Superior temporal gyrus (tissue), 1 donor: ENCODE data around the gene GMNN.
"Not testable (repeated sequence)": the region's sequence is repeated elsewhere in the genome, so short reads cannot be mapped to it uniquely, and the experiment has no call there.

Experiments
- DNase-seq: peaks from one replicate; pipeline ENCODE4 v3.0.0-alpha.2; 2016; ENCODE audit errors: extremely low spot score

GMNN gene

GRCh38 chr6:24761851-24762250, 12.9 kb upstream of the GMNN start:
- DNase-seq, result no peak

DNA sequence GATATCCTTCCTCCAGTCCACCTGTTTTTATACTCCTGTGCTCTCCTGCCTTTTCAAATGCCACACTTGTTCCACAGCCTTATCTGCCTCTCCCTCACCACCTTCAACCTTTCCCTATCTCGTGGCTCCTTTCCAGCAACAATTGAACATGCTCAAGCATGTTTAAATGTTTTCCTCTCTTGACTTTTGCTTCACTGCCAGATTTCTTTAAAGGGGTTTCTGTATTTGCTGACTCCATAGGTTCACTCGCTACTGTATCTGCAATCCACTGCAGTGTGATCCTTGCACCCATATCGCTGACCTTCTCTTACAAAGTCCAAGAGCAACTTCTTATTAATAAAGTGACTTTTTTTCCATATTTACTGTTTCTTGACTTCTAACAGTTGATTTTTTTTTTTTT, 11.2 kb upstream of the GMNN start:
- no peak for DNase-seq

DNA sequence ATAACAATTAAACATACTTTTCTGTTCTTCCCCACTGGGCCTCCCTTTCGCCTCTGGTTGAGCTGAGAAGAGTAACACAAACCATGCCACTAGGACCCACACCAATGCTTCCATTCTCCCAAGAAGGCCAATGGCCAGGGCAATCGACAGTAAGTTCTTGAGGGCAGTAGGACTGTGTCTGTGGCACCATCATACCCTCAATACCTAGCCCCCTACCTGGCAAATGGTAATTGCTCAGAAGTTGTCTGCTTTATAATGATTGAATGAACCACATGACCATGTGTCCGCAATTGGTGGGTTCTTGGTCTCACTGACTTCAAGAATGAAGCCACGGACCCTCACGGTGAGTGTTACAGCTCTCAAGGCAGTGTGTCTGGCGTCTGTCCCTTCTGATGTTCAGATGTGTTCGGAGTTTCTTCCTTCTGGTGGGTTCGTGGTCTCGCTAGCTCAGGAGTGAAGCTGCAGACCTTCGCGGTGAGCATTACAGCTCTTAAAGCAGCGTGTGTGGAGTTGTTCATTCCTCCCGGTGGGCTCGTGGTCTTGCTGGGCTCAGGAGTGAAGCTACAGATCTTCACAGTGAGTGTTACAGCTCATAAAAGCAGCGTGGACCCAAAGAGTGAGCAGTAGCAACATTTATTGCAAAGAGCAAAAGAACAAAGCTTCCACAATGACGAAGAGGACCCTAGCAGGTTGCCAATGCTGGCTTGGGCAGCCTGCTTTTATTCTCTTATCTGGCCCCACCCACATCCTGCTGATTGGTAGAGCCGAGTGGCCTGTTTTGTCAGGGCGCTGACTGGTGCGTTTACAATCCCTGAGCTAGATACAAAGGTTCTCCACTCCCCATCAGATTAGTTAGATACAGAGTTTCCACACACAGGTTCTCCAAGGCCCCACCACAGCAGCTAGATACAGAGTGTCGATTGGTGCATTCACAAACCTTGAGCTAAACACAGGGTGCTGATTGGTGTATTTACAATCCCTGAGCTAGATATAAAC, 9.6 kb upstream of the GMNN start:
- not testable (repeated sequence) for DNase-seq

DNA sequence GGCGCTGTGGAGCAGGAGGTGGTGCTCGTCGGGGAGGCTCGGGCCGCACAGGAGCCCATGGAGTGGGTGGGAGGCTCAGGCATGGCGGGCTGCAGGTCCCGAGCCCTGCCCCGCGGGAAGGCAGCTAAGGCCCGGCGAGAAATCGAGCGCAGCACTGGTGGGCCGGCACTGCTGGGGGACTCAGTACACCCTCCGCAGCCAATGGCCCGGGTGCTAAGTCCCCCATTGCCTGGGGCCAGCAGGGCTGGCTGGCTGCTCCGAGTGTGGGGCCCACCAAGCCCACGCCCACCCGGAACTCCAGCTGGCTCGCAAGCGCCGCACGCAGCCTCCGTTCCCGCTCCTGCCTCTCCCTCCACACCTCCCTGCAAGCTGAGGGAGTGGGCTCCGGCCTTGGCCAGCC, 8.8 kb upstream of the GMNN start:
- not testable (repeated sequence) for DNase-seq

DNA sequence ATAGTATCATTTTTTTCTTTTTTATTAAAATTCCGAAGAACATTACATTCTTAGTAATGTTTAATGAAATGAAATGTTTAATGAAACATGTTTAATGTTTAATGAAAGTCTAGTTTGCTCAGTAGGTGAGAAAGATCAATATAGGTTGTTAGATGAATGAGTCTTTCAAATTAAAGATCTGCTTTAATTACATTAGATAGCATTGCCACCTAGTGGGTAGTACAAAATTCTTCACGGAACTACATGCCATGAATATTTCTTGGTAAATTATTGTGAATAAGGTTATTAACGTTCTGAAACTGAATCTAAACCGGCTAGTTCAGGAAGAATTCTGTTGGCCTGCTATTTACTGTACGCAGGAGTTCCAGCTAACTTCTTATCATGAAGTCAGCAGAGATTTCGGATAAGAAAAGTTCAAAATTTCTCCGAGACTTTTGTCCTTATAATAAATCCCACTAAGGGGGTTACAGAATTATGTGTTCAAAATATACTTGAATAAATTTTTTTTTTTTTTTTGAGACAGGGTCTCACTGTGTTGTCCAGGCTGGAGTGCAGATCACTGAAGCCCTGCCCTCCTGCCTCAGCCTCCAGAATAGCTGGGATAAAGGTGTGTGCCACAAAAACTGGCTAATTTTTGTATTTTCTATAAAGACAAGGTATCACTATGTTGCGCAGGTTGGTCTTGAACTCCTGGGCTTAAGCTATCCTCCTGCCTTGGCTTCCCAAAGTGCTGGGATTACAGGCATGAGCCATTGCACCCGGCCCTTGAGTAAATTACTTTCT, 7.9 kb upstream of the GMNN start:
- DNase-seq, result peak; percentile 76

GRCh38 chr6:24768361-24768760, 6.4 kb upstream of the GMNN start:
- no peak for DNase-seq

DNA sequence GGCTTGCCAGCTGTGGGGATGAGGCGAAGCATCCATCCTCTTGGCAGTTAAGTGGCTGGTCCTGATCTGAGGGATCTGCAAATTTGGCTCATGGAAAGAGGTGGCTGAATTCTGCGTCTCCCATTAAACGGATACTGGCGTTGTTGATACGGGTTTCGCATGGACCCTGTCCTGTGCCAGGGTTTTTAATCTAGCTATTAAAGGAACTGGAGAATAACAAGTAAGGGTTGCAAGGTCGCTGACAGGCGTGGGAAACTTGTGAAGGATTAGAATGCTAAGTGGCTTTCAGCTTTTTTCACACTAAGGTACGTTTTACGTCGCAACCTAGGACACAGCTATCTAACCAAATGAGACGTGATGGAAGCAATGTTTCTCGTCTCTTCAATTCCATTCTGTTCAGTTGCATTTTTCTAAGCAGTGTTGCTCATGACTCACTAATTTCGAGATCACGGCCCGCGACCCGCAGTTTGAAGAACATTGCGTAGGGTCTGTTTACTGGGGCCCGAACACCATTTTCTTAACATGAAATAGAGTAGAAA, 852 bp downstream of the GMNN start:
- no peak for DNase-seq

- DNase-seq, result no peak
Measured at GRCh38 chr6:24777227-24777626, 2.5 kb downstream of the GMNN start.

GRCh38 chr6:24778121-24778520, 3.4 kb downstream of the GMNN start:
- no peak for DNase-seq

DNA sequence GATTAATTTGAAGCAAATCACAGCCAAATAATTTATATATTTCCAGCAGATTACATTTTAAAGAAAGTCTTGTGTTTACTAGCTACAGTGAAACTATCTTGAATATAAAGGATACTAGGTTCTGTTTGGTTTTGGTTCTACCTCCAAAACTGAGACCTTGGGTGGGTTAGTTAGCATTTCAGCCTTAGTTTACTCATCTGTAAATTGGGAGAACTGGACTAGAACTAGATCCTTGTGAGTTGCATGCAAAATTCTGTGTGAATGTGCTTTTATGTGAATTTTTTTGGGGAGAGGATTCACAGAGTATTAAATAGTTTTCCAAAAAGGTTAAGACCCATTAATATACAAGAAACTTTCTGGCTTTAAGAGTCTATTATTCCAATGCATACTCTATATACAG, 4.1 kb downstream of the GMNN start:
- no peak for DNase-seq

DNA sequence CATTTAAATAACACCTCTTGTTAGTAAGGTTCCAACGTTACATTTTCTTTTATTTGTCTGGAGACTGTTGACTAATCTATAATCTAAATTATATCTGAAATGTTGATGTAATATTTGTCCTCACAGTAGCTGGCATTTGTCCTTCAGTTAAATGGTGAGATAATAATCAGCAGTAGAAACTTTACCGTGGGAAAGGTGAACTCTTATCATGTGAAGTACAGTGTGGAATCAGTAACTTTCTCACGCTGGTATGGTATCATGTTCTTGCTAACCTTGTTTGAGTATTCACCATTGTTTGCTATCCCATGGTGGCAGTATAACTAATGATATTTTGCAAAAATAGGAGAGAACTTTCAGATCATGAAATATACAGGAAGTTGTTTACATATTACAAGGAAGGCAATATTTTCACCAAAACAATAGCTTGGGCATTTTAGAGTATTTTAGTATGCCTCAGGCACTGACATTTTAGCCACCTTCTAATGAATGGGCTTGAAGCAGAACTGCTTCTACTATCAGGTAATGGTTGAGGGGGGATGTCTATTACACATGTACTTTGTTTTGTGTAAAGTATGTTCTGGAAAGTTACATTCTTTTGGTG, 4.8 kb downstream of the GMNN start:
- DNase-seq, result no peak

- no peak for DNase-seq
Measured at GRCh38 chr6:24780206-24780605, 5.5 kb downstream of the GMNN start.

- no peak for DNase-seq
Measured at GRCh38 chr6:24788031-24788665, 13.4 kb downstream of the GMNN start.

DNA sequence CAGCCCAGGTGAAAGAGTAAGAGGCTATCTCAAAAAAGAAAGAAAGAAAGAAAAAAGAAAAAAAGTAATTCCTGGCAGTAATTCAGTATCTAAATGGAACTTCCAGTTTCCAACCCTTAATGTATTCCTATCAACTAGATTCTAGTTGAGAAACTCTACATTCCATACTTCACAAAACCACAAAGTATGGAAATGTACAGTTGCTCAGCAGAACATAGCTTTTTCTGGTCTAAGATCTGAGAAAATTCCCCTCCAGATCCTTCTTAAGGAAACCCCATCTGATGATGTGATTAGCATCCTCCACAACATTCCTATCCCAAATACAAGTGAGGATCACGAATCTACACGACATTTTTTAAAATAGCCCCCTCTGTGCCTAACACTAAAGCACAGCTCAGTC, 20.4 kb downstream of the GMNN start:
- no peak for DNase-seq

DNA sequence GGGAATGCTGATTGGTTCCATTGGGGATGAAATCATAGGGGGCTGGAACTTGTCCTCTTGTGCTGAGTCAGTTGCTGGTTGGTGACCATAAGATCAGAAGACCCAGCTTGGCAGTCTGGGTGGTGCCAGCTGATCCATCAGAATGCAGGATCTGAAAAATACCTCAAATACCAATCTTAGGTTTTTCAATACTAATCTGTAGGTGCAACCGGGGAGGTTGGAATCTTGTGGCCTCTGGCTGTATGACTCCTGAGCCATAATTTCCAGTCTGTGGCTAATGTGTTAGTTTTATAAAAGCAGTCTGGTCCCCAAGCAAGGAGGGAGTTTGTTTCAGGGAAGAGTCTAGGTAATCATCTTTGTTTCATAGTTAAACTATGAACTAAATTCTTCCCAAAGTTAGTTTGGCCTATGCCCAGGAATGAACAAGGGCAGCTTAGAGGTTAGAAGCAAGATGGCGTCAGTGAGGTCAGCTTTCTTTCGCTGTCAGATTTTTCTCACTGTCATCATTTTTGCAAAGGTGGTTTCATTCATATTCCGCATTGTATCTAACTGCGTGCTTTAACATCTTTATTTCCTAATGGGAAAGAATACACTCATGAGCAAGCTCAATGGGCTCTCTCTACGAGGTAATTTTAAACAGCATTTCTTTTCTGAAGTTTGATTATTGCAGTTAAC, 22.0 kb downstream of the GMNN start:
- no peak for DNase-seq

DNA sequence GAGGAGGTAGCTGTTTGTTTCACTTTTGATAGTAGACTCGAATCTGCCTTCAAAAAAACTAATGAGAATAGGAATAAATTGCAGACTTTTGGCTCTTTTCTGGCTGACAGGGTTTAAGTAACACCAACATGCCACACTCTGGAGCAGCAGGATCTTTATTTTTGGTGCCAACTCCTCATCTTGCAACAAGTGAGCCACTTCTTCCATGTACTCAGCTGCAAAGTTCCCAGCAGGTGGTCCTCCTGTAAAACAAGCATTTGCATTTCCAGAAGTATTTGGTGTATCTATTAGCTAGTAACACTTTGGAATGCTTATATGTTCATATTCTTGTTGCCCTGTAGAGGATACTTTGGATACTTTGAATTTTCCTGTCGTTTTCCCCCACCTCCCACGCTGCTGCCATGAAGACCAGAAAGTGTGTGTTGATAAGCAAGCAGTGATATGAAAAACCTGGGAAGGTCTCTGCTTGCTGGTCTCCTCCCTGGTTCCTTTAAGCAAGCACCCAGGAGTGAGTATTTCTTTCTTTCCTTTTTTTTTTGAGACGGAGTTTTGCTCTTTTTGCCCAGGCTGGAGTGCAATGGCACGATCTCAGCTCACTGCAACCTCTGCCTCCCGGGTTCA, 23.0 kb downstream of the GMNN start:
- no peak for DNase-seq

- no peak for DNase-seq
Measured at GRCh38 chr6:24798740-24799540, 24.2 kb downstream of the GMNN start, which contains the start of gene ARMH2. Gene ARMH2, minus strand, starts transcription at chr6:24798917. Its CDS starts 60 bp downstream, at chr6:24798857.

GRCh38 chr6:24799541-24799915, 24.8 kb downstream of the GMNN start:
- DNase-seq, result no peak

DNA sequence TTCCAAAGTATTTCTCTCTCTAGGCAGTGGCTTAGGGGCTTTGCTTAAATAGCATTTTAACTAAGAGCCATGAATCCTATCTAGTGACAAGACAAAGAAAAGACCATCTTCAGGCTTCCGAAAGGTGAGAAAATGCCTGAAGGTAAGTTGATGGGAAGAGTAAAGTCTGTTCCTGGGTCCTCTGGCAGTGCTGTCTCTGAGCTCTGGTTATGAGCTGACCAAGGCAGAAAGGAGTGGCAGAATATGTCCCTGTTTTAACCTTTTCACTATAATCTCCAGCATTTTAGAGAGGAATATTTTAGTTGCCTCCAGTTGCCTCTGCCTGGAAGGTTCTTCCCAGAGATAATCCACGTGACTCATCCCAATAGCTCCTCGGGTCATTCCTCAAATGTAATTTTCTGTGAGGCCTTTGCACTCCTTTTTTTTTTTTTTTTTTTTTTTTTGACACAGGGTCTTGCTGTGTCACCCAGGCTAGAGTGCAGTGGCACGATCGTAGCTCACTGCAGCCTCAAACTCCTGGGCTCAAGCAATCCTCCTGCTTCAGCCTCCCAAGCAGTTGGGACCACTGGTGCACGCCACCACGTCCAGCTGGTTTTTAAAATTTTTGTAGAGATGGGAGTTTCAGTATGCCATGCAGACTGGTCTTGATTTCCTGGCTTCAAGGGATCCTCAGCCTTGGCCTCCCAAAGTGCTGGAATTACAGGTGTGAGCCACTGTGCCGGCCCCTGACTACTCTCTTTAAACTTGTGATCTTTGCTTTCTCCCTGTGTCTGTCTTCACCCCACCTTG, 27.7 kb downstream of the GMNN start:
- no peak for DNase-seq
